Measurements from ENCODE around the gene ABCA6. TPM values are rescaled to one million over a fixed set of nuclear protein-coding genes. Genes with fewer than 3 reads are reported as not detected.

ABCA6 gene
- total and polyA plus RNA-seq, 10 of the 15 experiments (the other 5 are each of a cell fraction or from before 2014, with no cell fraction given), result 6.8 to 36.9 (median 12.6) TPM

DNA sequence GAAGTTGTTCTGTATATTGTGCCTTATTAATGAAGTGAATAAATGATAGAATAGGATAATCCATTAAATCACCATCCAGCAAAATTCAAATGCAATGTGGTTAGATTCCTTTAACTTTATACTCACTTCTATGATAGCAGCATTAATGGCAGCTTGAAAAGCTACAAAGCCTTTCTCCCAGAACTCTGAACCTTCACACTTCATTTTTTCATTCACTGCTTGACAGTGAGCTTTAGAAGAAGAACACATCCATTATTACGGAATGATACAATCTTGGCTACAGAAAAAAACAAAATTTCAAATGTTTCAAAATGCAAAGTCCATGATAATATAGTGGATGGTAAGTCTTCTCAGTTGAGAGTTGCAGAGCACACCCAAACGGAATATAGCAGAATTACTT lies 97.3 kb downstream of the ABCA6 start:
- Histone ChIP-seq H3K36me3 (ENCODE audit: control insufficient read depth in 2 of 2, insufficient read depth in 2 of 2, low read length in 1 of 2) (no peaks in the 10 kb centered on the region; a peak in 1 of 4 replicates), H2AFZ (ENCODE audit: control insufficient read depth, low read depth, low read length) (no peak overlapping the region), H3K79me2 (ENCODE audit: control insufficient read depth, insufficient read depth, low read length) (no peaks in the 10 kb centered on the region), H3K4me3 (no peak overlapping the region), H3K9me3 (replicated peaks; ENCODE audit: control insufficient read depth, insufficient read depth, low read length) (no peaks in the 10 kb centered on the region; the same call in 1 of the 3 replicates), H3K27me3 (replicated peaks in 1 of 2; ENCODE audit: control insufficient read depth in 2 of 2, insufficient read depth in 2 of 2, low read length in 1 of 2) (no peaks in the 10 kb centered on the region), H3K9ac (ENCODE audit: control insufficient read depth, insufficient read depth, low read length) (no peak overlapping the region), H3K27ac (ENCODE audit: control insufficient read depth, insufficient read depth) (no peak overlapping the region), H3K4me1 (ENCODE audit: control insufficient read depth, insufficient read depth, low read length) (no peaks in the 10 kb centered on the region), H4K20me1 (ENCODE audit: control insufficient read depth, insufficient read depth) (no peaks in the 10 kb centered on the region), H3K4me2 (ENCODE audit: control insufficient read depth, insufficient read depth) (no peak overlapping the region)
- ATAC-seq (no peak), FAIRE-seq (no peak), DNase-seq (ENCODE audit: low read depth, low spot score) (no peak)
- ChIA-PET RAD21 (ENCODE audit: unreplicated experiment) (no interaction called here), CTCF (no interaction called here), POLR2A (no interaction called here), SMC1A (ENCODE audit: uncharacterized antibody, unreplicated experiment) (interaction anchor here (0.6 kb wide), 1 partner anchor 55 kb away, joined by 3 read pairs; no protein-coding TSS in a partner anchor)
- intact Hi-C loops (cut with micrococcal nuclease; ENCODE audit: unreplicated experiment), result no loop called here
- TF ChIP-seq, protein P1, sequence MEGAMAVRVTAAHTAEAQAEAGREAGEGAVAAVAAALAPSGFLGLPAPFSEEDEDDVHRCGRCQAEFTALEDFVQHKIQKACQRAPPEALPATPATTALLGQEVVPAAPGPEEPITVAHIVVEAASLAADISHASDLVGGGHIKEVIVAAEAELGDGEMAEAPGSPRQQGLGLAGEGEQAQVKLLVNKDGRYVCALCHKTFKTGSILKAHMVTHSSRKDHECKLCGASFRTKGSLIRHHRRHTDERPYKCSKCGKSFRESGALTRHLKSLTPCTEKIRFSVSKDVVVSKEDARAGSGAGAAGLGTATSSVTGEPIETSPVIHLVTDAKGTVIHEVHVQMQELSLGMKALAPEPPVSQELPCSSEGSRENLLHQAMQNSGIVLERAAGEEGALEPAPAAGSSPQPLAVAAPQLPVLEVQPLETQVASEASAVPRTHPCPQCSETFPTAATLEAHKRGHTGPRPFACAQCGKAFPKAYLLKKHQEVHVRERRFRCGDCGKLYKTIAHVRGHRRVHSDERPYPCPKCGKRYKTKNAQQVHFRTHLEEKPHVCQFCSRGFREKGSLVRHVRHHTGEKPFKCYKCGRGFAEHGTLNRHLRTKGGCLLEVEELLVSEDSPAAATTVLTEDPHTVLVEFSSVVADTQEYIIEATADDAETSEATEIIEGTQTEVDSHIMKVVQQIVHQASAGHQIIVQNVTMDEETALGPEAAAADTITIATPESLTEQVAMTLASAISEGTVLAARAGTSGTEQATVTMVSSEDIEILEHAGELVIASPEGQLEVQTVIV (IDR thresholded peaks at IDR 0.05; ENCODE audit: borderline replicate concordance, partially characterized antibody), result no peak
- TF ChIP-seq TCF12 (IDR thresholded peaks at IDR 0.05; ENCODE audit: low read depth, low read length) (no peak), MYB (IDR thresholded peaks at IDR 0.05; ENCODE audit: borderline replicate concordance, low read depth, low read length) (no peak), CREM (IDR thresholded peaks at IDR 0.05; ENCODE audit: low read depth) (no peak)
- TF ChIP-seq, protein P2, sequence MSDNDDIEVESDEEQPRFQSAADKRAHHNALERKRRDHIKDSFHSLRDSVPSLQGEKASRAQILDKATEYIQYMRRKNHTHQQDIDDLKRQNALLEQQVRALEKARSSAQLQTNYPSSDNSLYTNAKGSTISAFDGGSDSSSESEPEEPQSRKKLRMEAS (IDR thresholded peaks at IDR 0.05; ENCODE audit: low read depth, low read length), result no peak
- TF ChIP-seq, protein P3, sequence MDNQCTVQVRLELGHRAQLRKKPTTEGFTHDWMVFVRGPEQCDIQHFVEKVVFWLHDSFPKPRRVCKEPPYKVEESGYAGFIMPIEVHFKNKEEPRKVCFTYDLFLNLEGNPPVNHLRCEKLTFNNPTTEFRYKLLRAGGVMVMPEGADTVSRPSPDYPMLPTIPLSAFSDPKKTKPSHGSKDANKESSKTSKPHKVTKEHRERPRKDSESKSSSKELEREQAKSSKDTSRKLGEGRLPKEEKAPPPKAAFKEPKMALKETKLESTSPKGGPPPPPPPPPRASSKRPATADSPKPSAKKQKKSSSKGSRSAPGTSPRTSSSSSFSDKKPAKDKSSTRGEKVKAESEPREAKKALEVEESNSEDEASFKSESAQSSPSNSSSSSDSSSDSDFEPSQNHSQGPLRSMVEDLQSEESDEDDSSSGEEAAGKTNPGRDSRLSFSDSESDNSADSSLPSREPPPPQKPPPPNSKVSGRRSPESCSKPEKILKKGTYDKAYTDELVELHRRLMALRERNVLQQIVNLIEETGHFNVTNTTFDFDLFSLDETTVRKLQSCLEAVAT (IDR thresholded peaks at IDR 0.05), result no peak
- TF ChIP-seq, protein P4, sequence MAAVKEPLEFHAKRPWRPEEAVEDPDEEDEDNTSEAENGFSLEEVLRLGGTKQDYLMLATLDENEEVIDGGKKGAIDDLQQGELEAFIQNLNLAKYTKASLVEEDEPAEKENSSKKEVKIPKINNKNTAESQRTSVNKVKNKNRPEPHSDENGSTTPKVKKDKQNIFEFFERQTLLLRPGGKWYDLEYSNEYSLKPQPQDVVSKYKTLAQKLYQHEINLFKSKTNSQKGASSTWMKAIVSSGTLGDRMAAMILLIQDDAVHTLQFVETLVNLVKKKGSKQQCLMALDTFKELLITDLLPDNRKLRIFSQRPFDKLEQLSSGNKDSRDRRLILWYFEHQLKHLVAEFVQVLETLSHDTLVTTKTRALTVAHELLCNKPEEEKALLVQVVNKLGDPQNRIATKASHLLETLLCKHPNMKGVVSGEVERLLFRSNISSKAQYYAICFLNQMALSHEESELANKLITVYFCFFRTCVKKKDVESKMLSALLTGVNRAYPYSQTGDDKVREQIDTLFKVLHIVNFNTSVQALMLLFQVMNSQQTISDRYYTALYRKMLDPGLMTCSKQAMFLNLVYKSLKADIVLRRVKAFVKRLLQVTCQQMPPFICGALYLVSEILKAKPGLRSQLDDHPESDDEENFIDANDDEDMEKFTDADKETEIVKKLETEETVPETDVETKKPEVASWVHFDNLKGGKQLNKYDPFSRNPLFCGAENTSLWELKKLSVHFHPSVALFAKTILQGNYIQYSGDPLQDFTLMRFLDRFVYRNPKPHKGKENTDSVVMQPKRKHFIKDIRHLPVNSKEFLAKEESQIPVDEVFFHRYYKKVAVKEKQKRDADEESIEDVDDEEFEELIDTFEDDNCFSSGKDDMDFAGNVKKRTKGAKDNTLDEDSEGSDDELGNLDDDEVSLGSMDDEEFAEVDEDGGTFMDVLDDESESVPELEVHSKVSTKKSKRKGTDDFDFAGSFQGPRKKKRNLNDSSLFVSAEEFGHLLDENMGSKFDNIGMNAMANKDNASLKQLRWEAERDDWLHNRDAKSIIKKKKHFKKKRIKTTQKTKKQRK (IDR thresholded peaks at IDR 0.05; ENCODE audit: low read depth, low read length), result no peak
- no TSS peak for BruUV-seq (replicated peaks)
- in situ Hi-C loops (cut with MboI), result no loop called here
- 45% methylated on average over 2 of the region's 2 CpGs for WGBS (ENCODE audit: insufficient coverage, insufficient replicate concordance, low lambda C conversion rate, missing lambda C conversion rate)
